Neural progenitor cell (in vitro differentiated cells): ENCODE results near the gene EXOC8.

Source experiments
- EZH2 ChIP-seq: fragments of 200-600 bp; sonication (generic); IDR thresholded peaks from 2 replicates; pipeline ENCODE4 v1.6.1; 2017; ENCODE audit warnings: antibody characterized with exemption, mild to moderate bottlenecking, moderate library complexity
- EZH2phosphoT487 ChIP-seq: fragments of 200-600 bp; sonication (generic); IDR thresholded peaks from 2 replicates; pipeline ENCODE4 v1.6.1; 2017; ENCODE audit warnings: antibody characterized with exemption
- TF ChIP-seq, protein P1 (sequence below): fragments of 200-600 bp; sonication (generic); IDR thresholded peaks from 2 replicates; pipeline ENCODE4 v1.5.1; 2017; ENCODE audit warnings: antibody characterized with exemption, mild to moderate bottlenecking

DNA sequence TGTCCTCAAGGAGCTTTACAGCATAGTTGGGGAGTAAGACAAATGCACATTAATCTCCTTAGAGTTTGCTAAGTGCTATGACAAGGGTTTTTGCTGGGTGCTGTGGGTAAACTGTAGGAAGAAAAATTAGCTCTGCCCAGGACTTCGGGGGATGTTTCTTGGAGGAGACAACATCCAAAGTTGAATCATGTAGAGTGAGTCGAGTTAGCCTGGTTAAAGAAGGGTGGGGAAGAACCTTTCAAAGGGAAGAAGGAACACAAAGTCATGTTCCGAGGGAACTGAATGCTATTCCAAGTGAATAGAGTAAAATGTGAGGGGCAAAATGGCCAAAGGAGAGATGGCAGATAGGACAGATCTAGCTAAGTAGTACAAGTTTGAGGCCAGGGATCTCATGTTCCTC is 17.5 kb upstream of the EXOC8 start:
- TF ChIP-seq, protein P1, sequence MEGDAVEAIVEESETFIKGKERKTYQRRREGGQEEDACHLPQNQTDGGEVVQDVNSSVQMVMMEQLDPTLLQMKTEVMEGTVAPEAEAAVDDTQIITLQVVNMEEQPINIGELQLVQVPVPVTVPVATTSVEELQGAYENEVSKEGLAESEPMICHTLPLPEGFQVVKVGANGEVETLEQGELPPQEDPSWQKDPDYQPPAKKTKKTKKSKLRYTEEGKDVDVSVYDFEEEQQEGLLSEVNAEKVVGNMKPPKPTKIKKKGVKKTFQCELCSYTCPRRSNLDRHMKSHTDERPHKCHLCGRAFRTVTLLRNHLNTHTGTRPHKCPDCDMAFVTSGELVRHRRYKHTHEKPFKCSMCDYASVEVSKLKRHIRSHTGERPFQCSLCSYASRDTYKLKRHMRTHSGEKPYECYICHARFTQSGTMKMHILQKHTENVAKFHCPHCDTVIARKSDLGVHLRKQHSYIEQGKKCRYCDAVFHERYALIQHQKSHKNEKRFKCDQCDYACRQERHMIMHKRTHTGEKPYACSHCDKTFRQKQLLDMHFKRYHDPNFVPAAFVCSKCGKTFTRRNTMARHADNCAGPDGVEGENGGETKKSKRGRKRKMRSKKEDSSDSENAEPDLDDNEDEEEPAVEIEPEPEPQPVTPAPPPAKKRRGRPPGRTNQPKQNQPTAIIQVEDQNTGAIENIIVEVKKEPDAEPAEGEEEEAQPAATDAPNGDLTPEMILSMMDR = no peak
- TF ChIP-seq EZH2phosphoT487 (no peak), EZH2 (no peak)
